ENCODE results near the gene DLG1.
A peak's percentile ranks its signal among the peaks of the same experiment; 100 is the strongest.

DLG1 gene

DNA sequence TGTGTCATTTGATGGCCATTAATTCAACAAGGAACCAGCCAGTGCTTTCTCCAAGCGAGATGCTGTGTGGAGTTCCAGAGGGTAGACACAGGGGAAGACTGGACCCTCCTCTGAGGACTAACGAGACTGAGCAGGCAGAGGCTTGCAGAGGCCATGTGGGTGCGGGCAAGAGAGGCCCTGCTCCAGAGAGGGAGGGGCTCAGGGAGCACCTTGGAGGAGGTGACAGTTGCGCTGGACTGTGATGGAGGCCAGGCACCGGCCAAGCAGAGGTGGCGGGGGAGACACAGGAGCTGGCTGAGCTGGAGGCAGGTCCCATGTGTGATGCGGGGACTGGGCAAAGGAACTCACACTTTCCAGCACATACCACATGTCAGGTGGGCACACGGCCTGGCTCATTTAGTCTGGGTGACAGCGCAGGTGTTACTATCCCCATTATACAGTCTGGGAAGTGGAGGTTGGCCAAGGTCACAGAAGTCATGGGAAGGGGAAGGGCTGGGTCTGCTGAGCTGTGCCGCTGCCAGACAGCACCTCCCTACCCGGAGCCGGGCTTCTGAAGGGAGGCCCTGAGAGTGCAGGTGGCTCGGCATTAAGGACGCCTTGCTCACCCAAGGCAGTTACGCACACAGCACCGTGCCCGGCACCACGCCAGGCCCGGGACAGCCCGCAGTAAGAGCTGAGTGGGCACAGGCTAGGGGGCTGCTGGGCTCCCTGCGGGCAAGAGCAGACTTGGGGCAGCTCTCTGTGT is 272.5 kb downstream of the DLG1 start:
- DNase-seq, result peak; percentile 58

DNA sequence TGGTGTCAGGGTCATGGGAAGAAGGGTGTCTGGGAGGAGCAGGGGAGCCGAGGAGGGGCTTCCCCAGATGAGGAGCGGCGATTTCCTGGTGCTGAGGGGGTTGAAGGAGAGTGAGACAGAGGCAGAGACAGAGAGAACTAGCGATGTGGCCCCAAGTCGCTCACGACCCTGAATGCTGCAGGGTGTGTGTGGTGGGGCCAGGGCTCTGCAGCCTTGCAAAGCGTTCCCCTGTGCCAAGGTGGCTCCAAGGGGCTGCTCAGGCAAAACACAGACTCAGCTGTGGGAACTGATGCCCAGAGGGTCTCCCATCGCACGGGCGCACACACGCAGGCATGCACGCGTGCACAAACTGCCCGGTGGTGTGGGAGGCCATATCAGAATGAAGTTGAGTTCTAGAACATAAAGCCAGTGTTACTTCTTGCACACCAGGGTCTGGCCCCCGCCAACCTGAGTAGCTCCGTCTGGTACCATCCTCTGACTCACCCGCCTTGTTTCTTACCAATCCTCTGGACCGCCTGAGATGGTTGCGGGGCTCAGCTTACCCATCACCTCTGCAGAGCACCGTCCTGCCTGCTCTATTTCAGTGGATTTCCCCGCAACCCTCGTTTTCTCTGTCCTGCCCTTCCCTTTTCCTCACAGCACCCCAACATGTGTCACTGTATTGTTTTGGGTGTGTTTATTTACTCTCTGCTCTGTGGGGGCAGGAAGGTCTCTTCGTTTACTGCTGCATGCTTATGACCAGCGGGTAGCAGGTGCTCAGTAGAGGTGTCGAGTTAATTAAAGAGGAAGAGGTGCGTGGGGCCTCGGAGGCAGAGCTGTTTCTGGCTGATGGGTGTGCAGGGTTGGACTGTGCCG is 273.3 kb downstream of the DLG1 start:
- peak; percentile 52 for DNase-seq

GRCh38 chr3:197023998-197024651 is 274.3 kb downstream of the DLG1 start:
- peak; percentile 61 for DNase-seq

DNA sequence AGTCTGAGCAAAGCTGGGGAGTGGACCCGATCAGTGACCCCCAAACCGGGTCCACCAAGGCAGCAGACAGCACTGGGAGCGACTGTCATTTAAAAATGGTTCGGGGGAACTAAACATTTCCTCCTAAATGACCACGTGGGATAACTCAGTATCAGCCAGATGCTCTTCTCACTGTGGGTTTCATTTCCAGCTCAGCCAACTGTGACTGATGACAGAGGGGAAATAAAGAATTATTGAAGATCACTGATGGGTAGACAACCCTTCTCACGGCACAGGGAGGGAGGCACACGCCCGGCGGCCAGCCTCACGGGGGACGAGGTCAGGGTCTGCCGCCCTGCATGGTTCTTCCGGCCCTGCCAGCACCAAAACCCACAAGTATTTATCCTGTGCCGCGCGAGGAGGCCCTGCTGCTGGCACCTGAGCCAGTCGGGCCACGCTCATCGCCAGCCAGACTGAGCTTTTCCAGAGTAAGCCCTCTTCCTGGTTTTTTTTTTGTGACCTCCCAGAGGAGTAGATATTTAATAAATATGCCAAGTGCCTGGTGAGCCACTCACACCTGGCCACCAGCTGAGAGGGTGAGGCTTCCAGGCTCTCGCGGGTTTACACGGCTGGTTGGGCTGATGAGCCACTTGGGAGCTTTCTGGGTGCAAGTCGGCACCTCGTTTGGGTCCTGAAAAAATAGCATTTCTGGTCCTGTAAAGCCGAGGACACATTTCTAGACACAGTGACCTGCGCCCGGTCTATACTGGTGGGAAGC is 275.0 kb downstream of the DLG1 start:
- peak; percentile 50 for DNase-seq

DNA sequence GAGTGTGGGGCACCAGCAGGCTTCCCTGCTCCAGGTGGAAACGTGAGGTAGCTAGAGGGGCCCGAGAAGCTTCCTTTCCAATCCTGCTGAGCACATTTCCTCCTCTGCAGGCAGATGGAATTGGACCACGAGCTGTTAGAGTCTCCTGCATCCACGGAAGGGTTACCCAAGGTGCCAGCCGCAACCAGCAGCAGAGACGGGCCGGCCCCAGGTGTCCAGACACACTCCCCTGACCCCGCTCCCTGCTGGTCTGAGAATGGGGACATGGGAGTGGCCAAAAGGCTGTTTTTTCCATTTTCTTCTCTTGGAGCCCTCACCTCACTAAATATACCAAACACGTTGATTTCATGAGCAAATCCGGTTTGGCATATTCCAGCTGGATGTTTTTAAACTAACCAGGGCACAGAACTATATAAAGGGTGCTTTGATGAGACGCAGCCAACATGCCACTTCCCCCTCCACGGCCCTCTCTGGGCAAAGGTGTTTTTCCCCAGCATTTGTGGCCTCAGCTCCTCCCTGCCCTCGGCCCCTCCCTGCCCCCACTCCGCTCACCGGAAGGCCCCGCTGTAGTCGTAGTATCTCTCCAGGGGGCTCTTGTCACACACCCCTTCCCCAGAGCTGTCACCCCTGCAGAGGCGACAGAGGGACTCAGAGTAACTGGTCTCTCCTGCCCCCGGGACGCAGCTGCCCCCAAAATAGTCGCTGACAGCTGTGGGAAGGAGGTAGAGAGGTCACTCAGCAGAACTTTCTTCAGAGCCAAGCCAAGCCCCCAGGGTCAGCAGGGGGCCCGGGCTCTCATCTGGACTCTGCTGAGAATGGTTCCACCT is 275.8 kb downstream of the DLG1 start:
- peak; percentile 56 for DNase-seq

DNA sequence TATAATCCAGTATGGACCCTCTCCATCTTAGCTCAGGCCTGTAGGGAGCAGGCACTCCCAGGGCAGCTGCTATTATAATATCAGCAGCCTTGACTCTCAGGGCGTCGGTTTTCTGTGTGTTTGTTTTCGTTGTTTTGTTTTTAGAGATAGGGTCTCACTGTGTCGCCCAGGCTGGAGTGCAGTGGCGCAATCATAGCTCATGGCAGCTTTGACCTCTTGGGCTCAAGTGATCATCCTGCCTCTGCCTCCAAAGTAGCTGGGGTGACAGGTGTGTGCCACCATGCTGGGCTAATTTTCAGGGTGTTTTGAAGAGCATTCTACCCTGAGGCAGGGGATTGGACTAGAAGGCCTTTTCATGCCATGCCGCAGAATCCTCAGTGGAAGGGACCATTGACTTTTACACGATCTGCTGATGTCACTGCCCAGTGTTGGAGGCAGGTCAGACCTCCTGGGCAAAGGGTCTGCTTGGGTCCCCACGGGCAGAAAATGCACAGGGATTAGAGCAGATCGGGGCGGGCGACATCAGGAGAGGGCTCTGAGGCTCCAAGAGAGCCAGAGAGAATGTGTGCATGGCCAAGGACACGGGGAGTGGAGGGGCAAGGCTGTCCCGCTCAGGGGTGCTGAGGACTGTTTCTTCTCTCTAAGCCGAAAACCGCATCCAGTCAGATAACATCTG is 276.5 kb downstream of the DLG1 start:
- peak; percentile 43 for DNase-seq

- peak; percentile 57 for DNase-seq
These were observed 277.2 kb downstream of the DLG1 start for GRCh38 chr3:197021231-197021630.

- DNase-seq, result peak; percentile 10
These were observed 278.9 kb downstream of the DLG1 start for GRCh38 chr3:197019535-197019934.

DNA sequence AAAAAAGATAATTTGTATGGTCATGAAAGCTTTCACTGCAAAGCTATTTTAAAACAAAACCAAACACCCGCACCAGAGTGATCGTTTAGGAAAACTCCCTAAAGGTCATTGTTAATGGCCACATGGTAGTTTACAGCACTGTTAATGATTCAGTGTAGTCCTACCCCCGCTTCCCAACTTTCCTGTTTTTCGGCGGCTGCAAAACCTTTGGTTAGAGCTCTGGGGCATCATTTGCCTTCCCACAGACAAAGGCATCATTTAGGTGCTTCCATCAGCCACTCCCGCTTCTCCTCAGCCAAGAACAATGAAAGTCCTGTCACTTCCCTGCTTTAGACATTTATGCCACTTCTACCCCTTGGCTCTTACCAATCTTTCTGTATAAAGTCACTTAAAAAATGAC is 279.4 kb downstream of the DLG1 start:
- DNase-seq, result peak; percentile 25

DNA sequence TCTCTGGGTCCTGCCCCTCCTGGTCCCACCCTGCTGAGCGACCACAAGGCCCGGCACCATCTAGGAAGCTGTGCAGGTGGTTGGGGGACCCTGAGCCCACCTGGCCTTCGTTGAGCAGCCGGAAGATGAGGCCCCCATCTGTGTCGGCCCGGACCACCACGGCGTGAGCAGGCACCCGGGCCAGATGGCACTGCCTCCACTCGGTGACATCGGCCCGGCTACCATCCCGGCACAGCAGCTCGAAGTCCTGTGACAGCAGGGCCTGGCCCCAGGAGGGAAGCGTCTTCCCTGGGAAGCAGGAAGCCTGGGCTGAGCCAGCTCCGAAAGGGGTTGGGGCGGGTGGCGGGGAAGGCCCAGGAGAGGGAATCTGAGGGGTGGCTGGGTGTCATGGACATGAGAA is 281.4 kb downstream of the DLG1 start:
- no peak for DNase-seq

DNA sequence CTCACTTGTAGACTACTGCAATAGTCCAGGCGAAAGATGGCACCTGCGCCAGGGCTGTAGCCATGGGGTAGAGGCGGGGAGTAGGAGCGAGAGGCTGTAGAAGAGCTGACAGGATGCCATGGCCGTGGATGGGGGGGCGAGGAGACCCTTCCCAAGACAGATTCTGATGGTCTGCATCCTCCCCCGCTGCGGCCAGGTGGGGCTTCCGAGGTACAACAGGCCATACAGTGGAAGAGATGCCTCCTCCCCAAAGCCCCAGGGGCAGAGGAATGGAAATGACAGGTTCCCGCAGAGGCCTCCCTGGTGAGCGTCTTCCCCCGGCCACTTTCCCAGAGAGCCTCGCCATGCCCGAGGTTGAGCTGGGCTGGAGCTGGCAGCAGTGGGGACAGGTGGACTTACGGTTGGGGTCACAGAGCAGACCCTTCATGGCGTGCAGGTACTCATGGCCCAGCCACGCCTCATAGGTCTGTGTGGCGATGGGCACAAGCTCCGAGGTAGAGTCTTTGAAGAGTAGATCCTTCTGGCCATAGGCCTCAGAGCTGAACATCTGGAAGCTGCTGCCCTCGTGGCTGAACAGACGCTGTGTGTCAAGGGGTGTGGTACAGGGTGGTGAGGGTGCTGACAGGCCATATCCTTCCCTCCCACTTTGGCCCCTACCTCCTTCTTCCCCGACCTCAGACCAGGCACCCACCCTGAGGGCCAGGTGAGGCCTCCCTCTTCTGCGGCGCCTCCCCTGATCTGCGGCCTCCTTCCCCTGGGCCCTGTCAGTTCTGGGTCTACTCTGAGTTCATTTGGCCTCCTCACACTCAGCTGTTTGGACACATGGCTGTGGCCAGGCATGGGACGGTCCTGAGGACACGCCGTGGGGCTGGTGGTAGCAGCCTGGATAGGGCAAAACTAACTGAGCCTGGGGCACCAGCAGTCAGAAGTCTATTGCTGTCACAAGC is 282.3 kb downstream of the DLG1 start:
- DNase-seq, result no peak

GRCh38 chr3:197014942-197015575 is 283.4 kb downstream of the DLG1 start:
- no peak for DNase-seq

- no peak for DNase-seq
These were observed 284.4 kb downstream of the DLG1 start for GRCh38 chr3:197014024-197014423.

DNA sequence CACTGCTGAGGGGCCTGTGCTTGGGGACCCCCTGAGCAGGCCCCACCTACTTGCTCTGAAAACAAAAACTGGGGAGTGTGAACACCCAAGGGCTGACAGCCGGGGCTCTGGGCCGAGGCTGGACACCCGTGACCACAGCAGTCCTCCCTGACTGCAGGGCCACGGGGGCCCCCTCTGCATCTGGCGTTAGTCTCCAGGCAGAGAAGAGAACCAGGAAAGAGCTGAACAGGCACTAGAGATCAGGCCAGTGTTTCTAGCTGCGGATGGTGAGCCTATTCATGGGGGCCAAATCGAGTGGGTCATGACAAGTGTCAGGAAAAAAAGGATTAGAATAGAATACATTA is 285.9 kb downstream of the DLG1 start:
- DNase-seq, result no peak

GRCh38 chr3:197011780-197012539 is 286.5 kb downstream of the DLG1 start:
- DNase-seq, result no peak

GRCh38 chr3:197010556-197011351 is 287.7 kb downstream of the DLG1 start:
- no peak for DNase-seq

DNA sequence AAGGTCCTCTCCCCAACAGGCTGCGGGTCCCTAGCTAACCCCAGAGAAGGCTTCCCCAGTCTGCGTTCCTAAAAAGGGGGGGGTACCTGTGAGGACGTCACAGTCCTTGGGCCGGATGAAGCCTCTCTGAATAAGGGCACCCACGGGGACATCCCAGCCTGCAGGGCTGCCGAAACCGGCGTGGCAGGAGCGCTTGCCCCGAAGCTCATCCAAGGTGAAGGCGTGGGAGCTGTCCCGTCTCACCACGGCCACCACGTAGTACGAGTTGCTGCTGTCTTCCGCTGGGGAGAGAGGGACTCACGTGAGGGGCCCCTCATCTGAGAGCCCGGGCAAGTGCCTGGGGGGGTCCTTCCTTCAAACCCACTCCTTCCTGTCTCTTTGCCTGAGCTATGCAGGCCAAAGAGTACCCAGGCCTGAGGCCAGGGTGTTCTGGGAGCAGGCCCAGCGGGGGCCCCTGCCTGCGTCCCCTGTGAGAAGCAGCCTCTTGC is 288.8 kb downstream of the DLG1 start:
- no peak for DNase-seq

Data from activated effector memory CD4-positive, alpha-beta T cell treated with anti-CD3 and anti-CD28 coated beads, Interleukin-2, amount 50 U/mL, for 16 hours (primary cell).